Lung (tissue), 12 donors: ENCODE measurements around the gene MPZL1. TPM values are rescaled to one million over a fixed set of nuclear protein-coding genes. Genes with fewer than 3 reads are reported as not detected.

ENCODE experiments used
- ATAC-seq: fragments of 200-7000 bp; cut with Tn5 transposase; one replicate; pipeline ENCODE4 v1.9.1; 2020; ENCODE audit warnings: moderate number of reproducible peaks; ENCODE audit not compliant: insufficient read depth, low FRiP score
- DNase-seq, 3 donors: peaks; one replicate each; pipeline ENCODE4 v3.0.0-alpha.2; 2013 to 2017
- H3K27ac ChIP-seq, 2 donors: one replicate each; pipeline ENCODE4 v1.5.1; 2013; ENCODE audit warnings: mild to moderate bottlenecking in 2 of 2, moderate library complexity in 2 of 2, control low read depth in 1 of 2, inconsistent platforms in 1 of 2, low read depth in 1 of 2, low read length in 1 of 2
- H3K27me3 ChIP-seq, 3 donors: one replicate each; pipeline ENCODE4 v1.5.1; 2013; ENCODE audit warnings: low read length in 2 of 3; ENCODE audit not compliant: control insufficient read depth in 3 of 3, insufficient read depth in 3 of 3
- H3K36me3 ChIP-seq, 4 donors: one replicate each; pipeline ENCODE4 v1.5.1; 2013; ENCODE audit warnings: low read length in 4 of 4, mild to moderate bottlenecking in 1 of 4, moderate library complexity in 1 of 4; ENCODE audit not compliant: control insufficient read depth in 4 of 4, insufficient read depth in 4 of 4
- H3K4me1 ChIP-seq, 5 donors: one replicate each; pipeline ENCODE4 v1.5.1; 2013; ENCODE audit warnings: low read length in 5 of 5, mild to moderate bottlenecking in 2 of 5, moderate library complexity in 1 of 5; ENCODE audit not compliant: control insufficient read depth in 5 of 5, insufficient read depth in 5 of 5
- H3K4me3 ChIP-seq: one replicate; pipeline ENCODE4 v1.5.1; 2013; ENCODE audit warnings: mild to moderate bottlenecking, control low read depth, moderate library complexity
- H3K9ac ChIP-seq, 2 donors: one replicate each; pipeline ENCODE4 v1.5.1; 2013; ENCODE audit warnings: low read length in 2 of 2, control low read depth in 1 of 2; ENCODE audit not compliant: insufficient read depth in 1 of 2
- H3K9me3 ChIP-seq, 4 donors: one replicate each; pipeline ENCODE4 v1.5.1; 2013; ENCODE audit warnings: low read length in 3 of 4, mild to moderate bottlenecking in 1 of 4, moderate library complexity in 1 of 4; ENCODE audit not compliant: control insufficient read depth in 4 of 4, insufficient read depth in 3 of 4
- WGBS, 2 donors: extraction: QIAGEN DNeasy Blood & Tissue Kit; methylation state at CpG; one replicate each; pipeline ENCODE4 v1.1.7; 2013; 5-methylcytosine and 5-hydroxymethylcytosine counted together
- polyA plus RNA-seq, 2 donors: library from polyadenylated mRNA; stranded (reverse); fragments of 200-250 nt; gene quantifications; one replicate each; pipeline ENCODE4 v1.2.1, GENCODE V29; 2013
- total RNA-seq, 2 donors: library from RNA; depleted of rRNA in 1 of 2; stranded (reverse); fragments of >200 nt in 1 of 2; gene quantifications; one replicate each; pipeline ENCODE4 v1.2.1, GENCODE V29; 2014 to 2021
- TF ChIP-seq, protein P1 (sequence below): IDR thresholded peaks from 2 replicates; pipeline ENCODE4 v1.5.1; 2012; ENCODE audit warnings: mild to moderate bottlenecking; ENCODE audit errors: control extremely low read depth, extremely low read depth
- donor health status: control.
- donor health status: control.
- donor health status: Bipolar disorder and iron deficiency.
- donor health status: healthy.
- donor health status: DM: yes; HTN: yes; CAD: no.

Gene MPZL1
- total and polyA plus RNA-seq, 4 donors = 25.3 to 116 (median 77.0) TPM

DNA sequence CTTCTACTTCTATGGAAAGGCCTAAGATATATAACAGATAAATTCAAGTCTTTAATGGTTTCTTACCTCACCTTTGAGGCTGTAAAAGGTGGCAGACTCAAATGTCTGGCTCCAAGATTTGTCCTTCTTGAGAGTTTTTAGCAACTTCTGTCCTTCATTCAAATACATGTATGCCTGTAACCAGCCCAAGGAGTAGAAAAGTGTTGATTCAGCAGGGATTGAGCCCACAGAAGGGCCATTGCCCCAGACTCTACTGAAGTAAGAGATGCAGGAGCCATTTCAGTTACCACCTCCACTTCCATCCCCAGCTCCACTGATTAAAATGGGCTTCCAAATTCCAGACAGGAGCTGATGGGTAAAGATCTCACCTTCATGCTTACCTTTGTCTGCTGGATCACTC is 112.1 kb downstream of the MPZL1 start:
- Histone ChIP-seq H3K36me3 (no peaks in the 10 kb centered on the region), H3K4me3 (no peak overlapping the region), H3K27me3 (no peaks in the 10 kb centered on the region), H3K9me3 (no peaks in the 10 kb centered on the region), H3K4me1 (no peaks in the 10 kb centered on the region), H3K9ac (no peak overlapping the region), H3K27ac (no peak overlapping the region)
- DNase-seq (no peak), ATAC-seq (no peak)
- TF ChIP-seq, protein P1, sequence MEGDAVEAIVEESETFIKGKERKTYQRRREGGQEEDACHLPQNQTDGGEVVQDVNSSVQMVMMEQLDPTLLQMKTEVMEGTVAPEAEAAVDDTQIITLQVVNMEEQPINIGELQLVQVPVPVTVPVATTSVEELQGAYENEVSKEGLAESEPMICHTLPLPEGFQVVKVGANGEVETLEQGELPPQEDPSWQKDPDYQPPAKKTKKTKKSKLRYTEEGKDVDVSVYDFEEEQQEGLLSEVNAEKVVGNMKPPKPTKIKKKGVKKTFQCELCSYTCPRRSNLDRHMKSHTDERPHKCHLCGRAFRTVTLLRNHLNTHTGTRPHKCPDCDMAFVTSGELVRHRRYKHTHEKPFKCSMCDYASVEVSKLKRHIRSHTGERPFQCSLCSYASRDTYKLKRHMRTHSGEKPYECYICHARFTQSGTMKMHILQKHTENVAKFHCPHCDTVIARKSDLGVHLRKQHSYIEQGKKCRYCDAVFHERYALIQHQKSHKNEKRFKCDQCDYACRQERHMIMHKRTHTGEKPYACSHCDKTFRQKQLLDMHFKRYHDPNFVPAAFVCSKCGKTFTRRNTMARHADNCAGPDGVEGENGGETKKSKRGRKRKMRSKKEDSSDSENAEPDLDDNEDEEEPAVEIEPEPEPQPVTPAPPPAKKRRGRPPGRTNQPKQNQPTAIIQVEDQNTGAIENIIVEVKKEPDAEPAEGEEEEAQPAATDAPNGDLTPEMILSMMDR = no peak

DNA sequence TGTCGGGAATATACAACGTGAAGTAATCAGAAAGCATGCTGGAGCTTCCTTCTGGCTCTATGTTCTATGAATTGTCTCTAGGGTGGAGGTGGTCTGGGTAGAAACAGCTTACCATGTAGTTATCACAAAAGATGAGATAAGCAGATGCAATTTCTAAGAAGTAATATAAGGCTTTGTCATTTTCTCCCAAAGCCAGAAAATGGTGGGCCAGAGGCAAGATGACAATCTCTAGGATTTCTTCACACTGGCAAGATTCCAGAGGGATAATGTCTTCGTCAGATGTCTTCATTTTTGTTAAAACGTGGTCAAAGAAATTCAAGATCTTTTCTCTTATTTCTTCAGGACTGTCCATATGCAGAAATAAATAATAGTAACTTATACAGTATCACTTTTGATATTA is 114.4 kb downstream of the MPZL1 start:
- TF ChIP-seq, protein P1 = no peak
- Histone ChIP-seq H3K9ac (no peak overlapping the region), H3K36me3 (no peaks in the 10 kb centered on the region), H3K27ac (no peak overlapping the region), H3K4me1 (no peaks in the 10 kb centered on the region), H3K27me3 (no peaks in the 10 kb centered on the region), H3K4me3 (no peak overlapping the region), H3K9me3 (no peaks in the 10 kb centered on the region)
- ATAC-seq (no peak), DNase-seq (no peak)
- WGBS, 2 donors = 67 to 77% methylated on average over 4 of the region's 4 CpGs

DNA sequence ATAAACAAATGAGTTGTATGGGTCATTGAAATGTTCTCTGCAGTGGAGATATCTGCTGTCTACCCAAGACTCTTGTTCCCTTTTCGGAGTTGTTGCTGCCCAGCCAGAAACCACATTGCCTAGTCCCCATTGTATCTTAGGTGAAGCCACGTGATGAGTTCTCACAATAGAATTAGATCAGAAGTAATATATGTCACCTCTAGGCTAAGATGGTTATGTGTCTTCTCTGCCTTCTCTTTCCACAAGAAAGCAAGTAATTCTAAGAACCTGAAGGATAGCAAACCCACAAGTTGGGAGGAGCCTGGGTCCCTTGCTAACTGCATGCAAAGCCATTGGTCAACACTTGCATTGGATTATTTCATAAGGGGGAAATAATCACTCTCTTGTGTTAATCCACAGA is 115.5 kb downstream of the MPZL1 start:
- H3K36me3 ChIP-seq = no peaks in the 10 kb centered on the region

DNA sequence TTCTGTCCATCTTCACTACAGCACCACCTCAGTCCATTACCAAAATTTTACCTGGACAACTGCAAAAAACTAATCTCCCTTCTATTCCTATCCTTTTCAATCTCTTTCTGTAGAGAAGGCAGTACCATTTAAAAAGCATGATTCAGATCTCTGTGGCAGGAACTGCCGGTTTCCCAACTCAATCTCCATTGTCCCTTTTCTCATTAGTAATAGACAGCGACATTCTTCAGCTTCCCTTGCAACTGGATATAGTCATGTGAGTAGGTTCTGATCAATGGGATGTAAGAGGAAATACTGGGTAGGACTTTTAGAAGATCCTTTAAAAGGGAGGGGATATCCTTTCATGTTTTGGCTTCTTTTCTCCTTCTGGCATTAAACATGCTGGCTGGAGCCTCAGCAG is 117.2 kb downstream of the MPZL1 start:
- WGBS, 2 donors = 80 to 88% methylated on average over 2 of the region's 2 CpGs
- TF ChIP-seq, protein P1 = no peak
- H3K27ac ChIP-seq = no peak overlapping the region
- H3K27me3 ChIP-seq = no peaks in the 10 kb centered on the region
- DNase-seq (no peak), ATAC-seq (no peak)
- no peaks in the 10 kb centered on the region for H3K36me3 ChIP-seq
- H3K4me3 ChIP-seq = no peak overlapping the region
- H3K4me1 ChIP-seq = no peaks in the 10 kb centered on the region
- no peak overlapping the region for H3K9ac ChIP-seq
- H3K9me3 ChIP-seq = no peaks in the 10 kb centered on the region

More for the DNA sequence above, 115.5 kb downstream of the MPZL1 start:
- 43 to 46% methylated on average over 2 of the region's 2 CpGs for WGBS, 2 donors
- Histone ChIP-seq H3K9ac (no peak overlapping the region), H3K4me3 (no peak overlapping the region), H3K9me3 (no peaks in the 10 kb centered on the region), H3K4me1 (no peaks in the 10 kb centered on the region), H3K27ac (no peak overlapping the region), H3K27me3 (no peaks in the 10 kb centered on the region)
- TF ChIP-seq, protein P1 = no peak
- ATAC-seq (no peak), DNase-seq (no peak)
